ENCODE measurements around the gene C2orf72.

Gene C2orf72

DNA sequence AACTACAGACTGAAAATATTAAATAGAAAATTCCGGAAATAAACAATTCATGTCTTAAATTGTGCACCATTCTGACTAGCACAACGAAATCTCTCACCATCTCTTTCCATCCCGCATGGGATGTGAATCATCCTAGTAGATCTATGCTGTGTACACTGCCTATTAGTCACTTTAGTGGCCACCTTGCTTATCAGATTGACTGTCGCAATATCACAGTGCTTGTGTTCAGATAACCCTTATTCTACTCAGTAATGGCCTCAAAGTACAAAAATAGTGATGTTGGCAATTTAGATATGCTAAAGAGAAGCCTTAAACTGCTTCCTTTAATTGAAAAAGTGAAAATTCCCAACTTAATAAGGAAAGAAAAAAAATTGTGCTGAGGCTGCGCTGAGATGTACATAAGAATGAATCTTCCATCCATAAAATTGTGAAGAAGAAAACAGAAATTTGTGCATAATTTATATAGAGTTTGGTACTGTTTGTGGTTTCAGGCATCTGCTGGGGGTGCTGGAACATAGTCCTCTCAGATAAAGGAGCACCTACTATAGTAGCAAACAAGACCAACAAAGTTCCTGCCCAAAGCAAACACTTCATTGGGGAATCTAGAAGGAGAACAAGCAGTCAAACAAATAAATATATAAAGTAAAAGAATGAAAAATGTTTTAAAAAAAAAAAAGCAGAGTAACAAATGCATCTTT, 31.4 kb downstream of the C2orf72 start:
- Mint-ChIP-seq H3K27me3 (no peaks in the 10 kb centered on the region), H3K4me3 (no peak overlapping the region), H3K27ac (no peak overlapping the region), H3K9me3 (no peaks in the 10 kb centered on the region), H3K4me1 (no peaks in the 10 kb centered on the region), H3K36me3 (peaks cover 20% of the 10 kb centered on the region)

DNA sequence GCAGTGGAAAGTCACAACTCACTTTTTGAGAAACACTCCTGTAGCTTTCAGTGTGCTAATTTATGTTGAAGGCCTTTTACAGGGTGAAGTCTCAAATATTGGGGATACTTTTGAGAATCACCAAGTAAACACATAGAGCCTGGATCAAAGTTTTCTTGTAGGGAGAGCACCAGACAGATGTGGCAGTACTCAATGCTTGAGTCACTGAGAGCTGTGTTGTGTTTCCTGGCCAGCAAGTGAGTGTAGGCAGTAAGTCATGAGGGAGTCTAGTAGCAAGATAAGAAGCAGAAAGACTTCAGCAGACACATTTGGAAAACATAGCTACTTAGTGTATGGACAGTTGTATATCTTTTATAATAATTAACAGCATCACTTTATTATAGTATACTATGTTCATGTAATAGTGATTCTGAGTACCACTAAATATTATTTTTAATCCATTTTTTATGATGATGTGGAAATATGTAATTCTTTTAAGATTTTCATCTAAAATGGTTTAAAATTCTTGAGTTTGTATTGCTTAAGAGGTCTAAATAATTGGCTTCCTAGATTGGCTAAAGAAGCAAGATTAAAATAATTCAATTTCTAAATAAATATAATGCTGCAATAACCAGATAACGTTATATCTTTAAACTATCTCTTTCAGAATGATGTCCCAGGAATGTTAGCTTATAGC, 32.2 kb downstream of the C2orf72 start:
- no peak overlapping the region for H3K27ac Mint-ChIP-seq
- H3K4me1 Mint-ChIP-seq, result no peaks in the 10 kb centered on the region
- peaks cover 20% of the 10 kb centered on the region for H3K36me3 Mint-ChIP-seq
- H3K9me3 Mint-ChIP-seq, result no peaks in the 10 kb centered on the region
- H3K4me3 Mint-ChIP-seq, result no peak overlapping the region
- no peaks in the 10 kb centered on the region for H3K27me3 Mint-ChIP-seq

DNA sequence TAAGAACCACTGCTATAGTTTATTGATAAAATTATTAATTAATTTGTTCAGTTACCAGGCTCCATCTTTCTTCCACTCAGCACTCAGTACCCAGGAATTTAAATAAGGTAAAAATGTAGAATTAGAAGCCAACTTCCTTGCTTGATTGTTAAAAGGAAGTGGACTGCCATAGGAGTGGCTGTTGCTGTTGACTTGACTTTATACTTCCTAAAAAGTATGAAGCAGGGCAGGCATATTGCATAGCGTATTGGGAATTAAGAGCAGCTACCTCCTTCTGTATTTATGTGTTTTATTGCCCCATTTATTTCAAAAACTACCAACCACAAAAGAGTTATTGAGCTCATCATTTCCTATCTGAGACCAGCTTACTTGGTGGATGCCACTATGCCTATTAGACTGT, 47.2 kb downstream of the C2orf72 start:
- H3K4me1 Mint-ChIP-seq, result no peaks in the 10 kb centered on the region
- H3K27ac Mint-ChIP-seq, result no peak overlapping the region
- H3K9me3 Mint-ChIP-seq, result no peaks in the 10 kb centered on the region
- peaks cover 26% of the 10 kb centered on the region for H3K36me3 Mint-ChIP-seq
- H3K4me3 Mint-ChIP-seq, result no peak overlapping the region
- H3K27me3 Mint-ChIP-seq, result no peaks in the 10 kb centered on the region

DNA sequence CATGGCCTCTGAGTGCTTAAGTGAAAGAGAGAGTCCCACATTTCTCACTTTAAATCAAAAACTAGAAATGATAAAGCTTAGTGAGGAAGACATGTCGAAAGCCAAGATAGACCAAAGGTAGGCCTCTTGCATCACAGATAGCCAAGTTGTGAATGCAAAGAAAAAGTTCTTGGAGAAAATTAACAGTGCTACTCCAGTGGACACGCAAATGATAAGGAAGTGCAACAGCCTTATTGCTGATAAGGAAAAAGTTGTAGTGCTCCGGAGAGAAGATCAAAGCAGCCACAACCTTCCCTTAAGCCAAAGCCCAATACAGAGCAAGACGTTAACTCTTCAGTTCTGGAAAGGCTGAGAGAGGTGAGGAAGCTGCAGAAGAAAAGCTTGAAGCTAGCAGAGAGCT, 51.4 kb downstream of the C2orf72 start:
- Mint-ChIP-seq H3K4me3 (no peak overlapping the region), H3K4me1 (no peaks in the 10 kb centered on the region), H3K27me3 (no peaks in the 10 kb centered on the region), H3K9me3 (no peaks in the 10 kb centered on the region), H3K27ac (no peak overlapping the region), H3K36me3 (peaks cover 29% of the 10 kb centered on the region)

DNA sequence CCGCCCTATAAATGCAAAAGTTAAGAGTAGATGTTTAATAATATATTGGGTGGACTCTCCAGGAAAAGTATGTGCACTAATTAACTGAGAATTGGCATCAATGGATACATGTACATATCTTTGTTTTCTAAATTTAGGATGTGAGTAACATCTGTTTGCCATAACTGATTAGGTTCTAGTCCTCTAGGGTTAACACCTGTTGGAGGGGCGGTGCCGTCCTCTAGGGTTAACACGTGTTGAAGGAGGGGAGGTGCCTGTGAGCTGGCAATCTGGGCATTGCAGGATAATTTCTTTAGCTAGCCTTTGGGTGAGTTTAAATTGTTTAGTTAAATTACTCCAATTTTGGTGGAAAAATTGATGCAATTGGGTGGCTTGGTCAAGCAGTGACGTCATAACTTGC, 56.6 kb downstream of the C2orf72 start:
- H3K36me3 Mint-ChIP-seq, result peaks cover 63% of the 10 kb centered on the region
- H3K4me3 Mint-ChIP-seq, result no peak overlapping the region
- no peaks in the 10 kb centered on the region for H3K27me3 Mint-ChIP-seq
- no peaks in the 10 kb centered on the region for H3K4me1 Mint-ChIP-seq
- no peak overlapping the region for H3K27ac Mint-ChIP-seq
- H3K9me3 Mint-ChIP-seq, result no peaks in the 10 kb centered on the region

DNA sequence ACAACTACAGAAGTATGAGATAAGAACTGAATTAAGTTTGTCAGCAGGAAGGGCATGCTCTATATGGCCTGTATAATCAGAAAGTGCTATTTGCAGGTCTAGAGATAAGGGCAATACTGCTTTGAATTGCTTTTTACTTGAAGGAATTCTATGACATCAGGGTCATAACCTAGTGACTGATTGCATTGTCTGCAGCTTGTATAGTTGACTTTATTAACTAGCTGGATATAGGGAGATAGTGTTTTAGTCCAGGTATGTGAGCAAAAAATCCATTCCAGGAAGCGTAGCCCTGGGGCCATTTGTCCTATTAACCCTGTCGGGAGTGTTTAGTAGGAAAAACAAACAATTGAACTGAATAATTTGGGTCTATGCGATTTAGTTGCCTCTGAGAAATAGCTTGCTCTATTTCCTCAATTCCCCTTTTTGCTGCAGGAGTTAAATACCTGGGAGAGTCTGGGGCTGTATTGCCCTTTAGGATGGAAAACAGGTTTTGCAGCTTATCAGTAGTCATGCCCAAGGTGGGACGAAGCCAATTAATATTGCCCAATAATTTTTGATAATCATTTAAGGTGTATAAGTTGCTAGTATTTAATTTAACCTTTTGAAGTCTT, 57.5 kb downstream of the C2orf72 start:
- Mint-ChIP-seq H3K36me3 (peaks cover 67% of the 10 kb centered on the region), H3K27me3 (no peaks in the 10 kb centered on the region), H3K9me3 (peaks cover under 1% of the 10 kb centered on the region), H3K4me3 (no peak overlapping the region), H3K27ac (no peak overlapping the region), H3K4me1 (no peaks in the 10 kb centered on the region)
